Measurements from ENCODE around the gene CSF1.

CSF1 gene

DNA sequence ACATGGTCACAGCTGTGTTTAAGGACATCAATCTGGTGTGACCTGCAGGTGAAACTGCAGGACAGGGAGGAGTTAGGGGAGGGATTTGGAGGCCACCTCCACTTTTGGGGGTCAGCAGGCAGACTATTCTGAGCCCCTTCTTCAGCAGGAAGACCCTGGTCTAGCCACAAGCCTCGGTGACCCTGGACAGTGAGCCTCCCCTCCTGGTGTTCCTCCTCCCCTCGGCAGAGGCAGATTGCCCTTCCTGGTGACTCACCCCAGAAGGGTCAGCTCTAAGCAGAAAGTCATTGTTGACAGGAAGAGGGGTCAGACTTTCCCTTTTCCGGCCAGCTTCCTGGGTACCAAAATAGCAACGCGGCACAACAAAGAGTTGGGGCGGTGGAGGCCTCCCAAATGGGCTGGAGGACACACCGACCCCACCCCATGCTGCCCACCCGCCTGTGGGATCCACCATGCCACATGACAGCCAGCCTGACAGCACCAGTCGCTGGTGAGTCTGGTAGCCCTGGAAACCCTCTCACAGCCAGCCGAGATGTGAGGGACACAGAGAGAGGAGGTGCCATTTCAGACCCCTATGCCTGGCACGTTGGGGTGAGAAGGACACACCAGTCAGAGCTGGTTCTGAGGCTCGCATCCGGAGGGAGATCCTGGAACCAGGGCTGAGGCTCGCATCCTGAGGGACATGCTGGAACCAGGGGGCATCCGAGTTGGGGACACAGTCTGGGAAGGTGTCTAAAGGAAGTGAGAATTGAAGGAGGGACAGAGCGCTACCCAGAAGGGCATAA is 14.7 kb upstream of the CSF1 start:
- Histone ChIP-seq H3K9ac (ENCODE audit: low read length) (no peak overlapping the region), H3K4me3 (ENCODE audit: low read length) (no peak overlapping the region), H3K27me3 (ENCODE audit: control insufficient read depth, insufficient read depth, low read length) (no peaks in the 10 kb centered on the region), H3K27ac (ENCODE audit: low read length) (no peak overlapping the region), H3K36me3 (ENCODE audit: control insufficient read depth, low read depth, low read length) (no peaks in the 10 kb centered on the region), H3K9me3 (ENCODE audit: control insufficient read depth, low read depth, low read length) (no peaks in the 10 kb centered on the region), H3K4me1 (ENCODE audit: control insufficient read depth, low read depth, low read length) (no peaks in the 10 kb centered on the region)

DNA sequence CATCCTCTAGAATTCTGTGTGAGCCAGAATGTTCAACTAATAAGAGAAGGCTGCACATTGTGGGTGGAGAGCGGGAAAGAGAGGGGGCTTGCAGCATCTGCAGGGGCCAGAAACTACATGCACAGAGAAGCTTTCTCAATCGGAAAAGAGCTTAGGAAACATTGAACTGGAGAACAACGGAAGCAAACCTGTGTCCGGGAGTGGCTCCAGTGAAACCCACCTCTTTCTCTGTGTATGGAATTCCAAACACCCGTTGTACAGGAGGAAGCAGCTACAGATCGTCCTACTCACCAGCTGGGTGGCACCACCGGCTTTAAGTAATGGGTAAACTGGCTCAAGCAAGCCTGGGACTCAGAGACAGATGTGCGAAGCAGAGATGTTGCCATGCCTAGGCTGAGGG is 14.0 kb upstream of the CSF1 start:
- Histone ChIP-seq H3K4me1 (ENCODE audit: control insufficient read depth, low read depth, low read length) (no peaks in the 10 kb centered on the region), H3K9ac (ENCODE audit: low read length) (no peak overlapping the region), H3K27me3 (ENCODE audit: control insufficient read depth, insufficient read depth, low read length) (no peaks in the 10 kb centered on the region), H3K36me3 (ENCODE audit: control insufficient read depth, low read depth, low read length) (no peaks in the 10 kb centered on the region), H3K9me3 (ENCODE audit: control insufficient read depth, low read depth, low read length) (no peaks in the 10 kb centered on the region), H3K4me3 (ENCODE audit: low read length) (no peak overlapping the region), H3K27ac (ENCODE audit: low read length) (no peak overlapping the region)

- Histone ChIP-seq H3K27me3 (ENCODE audit: control insufficient read depth, insufficient read depth, low read length) (no peaks in the 10 kb centered on the region), H3K27ac (ENCODE audit: low read length) (no peak overlapping the region), H3K4me3 (ENCODE audit: low read length) (no peak overlapping the region), H3K9ac (ENCODE audit: low read length) (no peak overlapping the region), H3K36me3 (ENCODE audit: control insufficient read depth, low read depth, low read length) (no peaks in the 10 kb centered on the region), H3K4me1 (ENCODE audit: control insufficient read depth, low read depth, low read length) (no peaks in the 10 kb centered on the region), H3K9me3 (ENCODE audit: control insufficient read depth, low read depth, low read length) (no peaks in the 10 kb centered on the region)
Observed at GRCh38 chr1:109897259-109897955, 13.2 kb upstream of the CSF1 start.

- Histone ChIP-seq H3K4me1 (ENCODE audit: control insufficient read depth, low read depth, low read length) (no peaks in the 10 kb centered on the region), H3K27ac (ENCODE audit: low read length) (no peak overlapping the region), H3K27me3 (ENCODE audit: control insufficient read depth, insufficient read depth, low read length) (no peaks in the 10 kb centered on the region), H3K4me3 (ENCODE audit: low read length) (no peak overlapping the region), H3K36me3 (ENCODE audit: control insufficient read depth, low read depth, low read length) (no peaks in the 10 kb centered on the region), H3K9ac (ENCODE audit: low read length) (no peak overlapping the region), H3K9me3 (ENCODE audit: control insufficient read depth, low read depth, low read length) (no peaks in the 10 kb centered on the region)
Observed at GRCh38 chr1:109898842-109899241, 11.8 kb upstream of the CSF1 start.

- Histone ChIP-seq H3K9ac (ENCODE audit: low read length) (no peak overlapping the region), H3K36me3 (ENCODE audit: control insufficient read depth, low read depth, low read length) (no peaks in the 10 kb centered on the region), H3K27ac (ENCODE audit: low read length) (no peak overlapping the region), H3K4me1 (ENCODE audit: control insufficient read depth, low read depth, low read length) (no peaks in the 10 kb centered on the region), H3K4me3 (ENCODE audit: low read length) (no peak overlapping the region), H3K27me3 (ENCODE audit: control insufficient read depth, insufficient read depth, low read length) (no peaks in the 10 kb centered on the region), H3K9me3 (ENCODE audit: control insufficient read depth, low read depth, low read length) (no peaks in the 10 kb centered on the region)
Observed at GRCh38 chr1:109901141-109901523, 9.5 kb upstream of the CSF1 start.

DNA sequence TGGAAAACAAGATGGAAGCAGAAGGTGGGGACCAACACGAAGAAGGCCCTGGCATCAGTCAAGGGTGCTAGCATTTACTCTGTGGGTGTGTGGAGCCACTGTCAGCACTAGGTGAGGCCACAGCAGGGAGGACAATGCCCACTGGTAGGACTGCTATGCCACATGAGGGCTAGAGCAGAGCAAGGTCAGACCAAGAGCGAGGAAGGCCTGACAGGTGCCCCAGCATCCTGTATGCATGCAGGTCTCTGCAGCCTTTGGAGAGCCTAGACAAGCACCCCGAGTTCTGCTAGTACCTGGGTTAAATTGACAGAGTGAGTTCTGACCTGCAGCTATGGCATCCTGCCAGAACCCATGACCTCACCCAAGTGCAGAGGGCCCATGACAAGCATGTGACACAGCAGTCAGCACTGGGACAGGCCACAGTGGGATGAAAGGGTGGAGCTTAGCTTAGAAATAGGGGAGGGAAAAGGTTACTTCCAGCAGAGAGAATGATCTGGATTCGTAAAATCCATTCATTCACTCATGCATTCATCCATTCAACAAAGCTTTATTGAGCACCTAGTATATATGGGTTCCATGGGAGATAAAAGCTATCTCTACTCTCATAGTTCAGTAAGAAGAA is 9.0 kb upstream of the CSF1 start:
- Histone ChIP-seq H3K4me3 (ENCODE audit: low read length) (no peak overlapping the region), H3K4me1 (ENCODE audit: control insufficient read depth, low read depth, low read length) (no peaks in the 10 kb centered on the region), H3K9me3 (ENCODE audit: control insufficient read depth, low read depth, low read length) (no peaks in the 10 kb centered on the region), H3K36me3 (ENCODE audit: control insufficient read depth, low read depth, low read length) (no peaks in the 10 kb centered on the region), H3K9ac (ENCODE audit: low read length) (no peak overlapping the region), H3K27me3 (ENCODE audit: control insufficient read depth, insufficient read depth, low read length) (no peaks in the 10 kb centered on the region), H3K27ac (ENCODE audit: low read length) (no peak overlapping the region)

GRCh38 chr1:109902204-109902985 is 8.3 kb upstream of the CSF1 start:
- H3K9ac ChIP-seq (ENCODE audit: low read length) = no peak overlapping the region
- no peaks in the 10 kb centered on the region for H3K27me3 ChIP-seq (ENCODE audit: control insufficient read depth, insufficient read depth, low read length)
- no peak overlapping the region for H3K4me3 ChIP-seq (ENCODE audit: low read length)
- no peaks in the 10 kb centered on the region for H3K9me3 ChIP-seq (ENCODE audit: control insufficient read depth, low read depth, low read length)
- H3K4me1 ChIP-seq (ENCODE audit: control insufficient read depth, low read depth, low read length) = no peaks in the 10 kb centered on the region
- H3K36me3 ChIP-seq (ENCODE audit: control insufficient read depth, low read depth, low read length) = no peaks in the 10 kb centered on the region
- H3K27ac ChIP-seq (ENCODE audit: low read length) = no peak overlapping the region

GRCh38 chr1:109903376-109903930 is 7.2 kb upstream of the CSF1 start:
- no peak overlapping the region for H3K4me3 ChIP-seq (ENCODE audit: low read length)
- H3K9ac ChIP-seq (ENCODE audit: low read length) = no peak overlapping the region
- no peaks in the 10 kb centered on the region for H3K36me3 ChIP-seq (ENCODE audit: control insufficient read depth, low read depth, low read length)
- H3K4me1 ChIP-seq (ENCODE audit: control insufficient read depth, low read depth, low read length) = no peaks in the 10 kb centered on the region
- H3K9me3 ChIP-seq (ENCODE audit: control insufficient read depth, low read depth, low read length) = no peaks in the 10 kb centered on the region
- no peak overlapping the region for H3K27ac ChIP-seq (ENCODE audit: low read length)
- H3K27me3 ChIP-seq (ENCODE audit: control insufficient read depth, insufficient read depth, low read length) = peaks cover 10% of the 10 kb centered on the region

DNA sequence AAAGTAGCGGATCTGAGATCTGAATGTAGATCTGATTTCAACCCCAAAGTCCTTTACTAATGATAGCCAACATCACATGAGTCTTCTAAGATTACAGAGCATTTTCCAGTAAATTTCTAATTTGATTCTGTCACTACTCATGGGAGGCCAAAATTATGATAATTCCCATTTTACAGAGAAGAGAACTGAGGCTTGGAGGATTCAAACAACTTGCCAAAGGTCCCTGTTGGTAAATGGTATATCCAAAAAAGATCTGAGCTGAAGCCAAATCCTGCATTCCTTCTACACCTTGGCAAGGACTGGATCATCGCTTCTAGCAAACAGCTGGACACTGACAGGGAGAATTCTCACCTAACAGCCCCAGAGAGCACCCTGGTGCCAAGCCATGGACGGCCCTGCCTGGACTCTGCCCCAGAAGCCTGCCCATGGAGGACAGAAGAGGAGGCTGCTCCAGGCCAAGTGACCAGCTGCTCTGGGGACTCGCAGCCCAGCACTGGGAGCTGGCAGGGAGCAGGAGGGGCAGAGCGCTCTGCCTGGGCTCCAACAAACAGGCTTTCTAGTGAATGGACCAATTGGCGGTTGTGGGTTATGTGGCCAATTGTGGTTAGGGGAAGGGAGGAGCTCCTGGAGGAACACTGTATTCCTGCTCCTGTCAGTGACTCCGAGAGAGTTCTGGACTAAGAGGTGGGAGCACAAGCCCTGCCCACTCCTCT is 6.4 kb upstream of the CSF1 start:
- no peak overlapping the region for H3K4me3 ChIP-seq (ENCODE audit: low read length)
- H3K36me3 ChIP-seq (ENCODE audit: control insufficient read depth, low read depth, low read length) = no peaks in the 10 kb centered on the region
- peaks cover 18% of the 10 kb centered on the region for H3K27me3 ChIP-seq (ENCODE audit: control insufficient read depth, insufficient read depth, low read length)
- no peaks in the 10 kb centered on the region for H3K4me1 ChIP-seq (ENCODE audit: control insufficient read depth, low read depth, low read length)
- H3K27ac ChIP-seq (ENCODE audit: low read length) = no peak overlapping the region
- H3K9me3 ChIP-seq (ENCODE audit: control insufficient read depth, low read depth, low read length) = no peaks in the 10 kb centered on the region
- H3K9ac ChIP-seq (ENCODE audit: low read length) = no peak overlapping the region

DNA sequence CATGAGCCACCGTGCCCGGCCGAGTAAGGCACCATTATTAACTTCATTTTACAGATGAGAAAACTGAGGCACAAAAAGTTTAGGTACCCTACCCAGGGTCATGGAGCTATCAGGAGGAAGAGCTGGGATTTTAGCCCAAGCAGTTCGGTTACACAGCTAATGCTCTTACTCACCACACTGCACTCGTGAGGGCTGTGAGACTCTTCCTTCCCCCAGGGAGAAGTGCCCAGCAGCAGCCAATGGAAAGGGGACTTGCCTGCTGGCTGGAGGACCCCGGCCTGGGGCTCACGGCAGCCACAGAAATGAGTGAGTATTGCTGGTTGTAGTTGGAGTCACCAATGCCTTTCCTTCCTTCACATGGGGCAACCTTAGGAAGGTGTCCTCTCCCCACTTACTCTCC is 5.2 kb upstream of the CSF1 start:
- Histone ChIP-seq H3K9me3 (ENCODE audit: control insufficient read depth, low read depth, low read length) (no peaks in the 10 kb centered on the region), H3K9ac (ENCODE audit: low read length) (no peak overlapping the region), H3K4me3 (ENCODE audit: low read length) (no peak overlapping the region), H3K4me1 (ENCODE audit: control insufficient read depth, low read depth, low read length) (peaks cover 6% of the 10 kb centered on the region), H3K27me3 (ENCODE audit: control insufficient read depth, insufficient read depth, low read length) (peaks cover 29% of the 10 kb centered on the region), H3K36me3 (ENCODE audit: control insufficient read depth, low read depth, low read length) (no peaks in the 10 kb centered on the region), H3K27ac (ENCODE audit: low read length) (no peak overlapping the region)

All from iPS-18a (cell line).